ENCODE results near the gene TRERF1.

GRCh38 chr6:42226645-42227143, 225.0 kb downstream of the TRERF1 start:
- TF ChIP-seq, protein P1, sequence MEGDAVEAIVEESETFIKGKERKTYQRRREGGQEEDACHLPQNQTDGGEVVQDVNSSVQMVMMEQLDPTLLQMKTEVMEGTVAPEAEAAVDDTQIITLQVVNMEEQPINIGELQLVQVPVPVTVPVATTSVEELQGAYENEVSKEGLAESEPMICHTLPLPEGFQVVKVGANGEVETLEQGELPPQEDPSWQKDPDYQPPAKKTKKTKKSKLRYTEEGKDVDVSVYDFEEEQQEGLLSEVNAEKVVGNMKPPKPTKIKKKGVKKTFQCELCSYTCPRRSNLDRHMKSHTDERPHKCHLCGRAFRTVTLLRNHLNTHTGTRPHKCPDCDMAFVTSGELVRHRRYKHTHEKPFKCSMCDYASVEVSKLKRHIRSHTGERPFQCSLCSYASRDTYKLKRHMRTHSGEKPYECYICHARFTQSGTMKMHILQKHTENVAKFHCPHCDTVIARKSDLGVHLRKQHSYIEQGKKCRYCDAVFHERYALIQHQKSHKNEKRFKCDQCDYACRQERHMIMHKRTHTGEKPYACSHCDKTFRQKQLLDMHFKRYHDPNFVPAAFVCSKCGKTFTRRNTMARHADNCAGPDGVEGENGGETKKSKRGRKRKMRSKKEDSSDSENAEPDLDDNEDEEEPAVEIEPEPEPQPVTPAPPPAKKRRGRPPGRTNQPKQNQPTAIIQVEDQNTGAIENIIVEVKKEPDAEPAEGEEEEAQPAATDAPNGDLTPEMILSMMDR (IDR thresholded peaks at IDR 0.05): no peak
- no peak for TF ChIP-seq EZH2 (IDR thresholded peaks at IDR 0.05)
- TF ChIP-seq EZH2phosphoT487 (IDR thresholded peaks at IDR 0.05): no peak
